Gastrocnemius medialis (tissue), 4 donors: ENCODE measurements around the gene CALN1.

ENCODE experiments used
- CTCF ChIP-seq, 5 experiments: fragments of 450-650 bp in 3 of 5; fragments of 200-600 bp in 2 of 5; sonication (generic) in 2 of 5; IDR thresholded peaks in 4 of 5; conservative IDR thresholded peaks in 1 of 5; 1 replicate in 4 of 5; 2 replicates in 1 of 5; pipeline ENCODE4 v1.5.1; 2016 to 2019; ENCODE audit warnings: antibody characterized with exemption in 5 of 5, mild to moderate bottlenecking in 3 of 5, moderate library complexity in 3 of 5
- POLR2A ChIP-seq, 2 donors: fragments of 450-650 bp; IDR thresholded peaks; one replicate each; pipeline ENCODE4 v1.6.1; 2017; ENCODE audit warnings: antibody characterized with exemption in 2 of 2, mild to moderate bottlenecking in 2 of 2, moderate library complexity in 2 of 2

- no peak for TF ChIP-seq CTCF (IDR thresholded peaks at IDR 0.05 in 4 of 5, conservative IDR thresholded peaks at IDR 0.05 in 1 of 5)
- TF ChIP-seq POLR2A (IDR thresholded peaks at IDR 0.05): no peak
Measured at GRCh38 chr7:71868797-71869196, 543.3 kb downstream of the CALN1 start.
